GM21529 (cell line): ENCODE results near the gene ANKLE1.

Experiments
- ATAC-seq: cut with Tn5 transposase; IDR thresholded peaks from one replicate; pipeline ENCODE4 v1.9.1; 2021; ENCODE audit not compliant: unreplicated experiment

Gene ANKLE1

GRCh38 chr19:17305517-17306284 lies 24.0 kb downstream of the ANKLE1 start, which contains the start of gene MRPL34:
TSS of gene MRPL34 (plus strand) at chr19:17305872. CDS start at chr19:17305893, 21 bp downstream.
- peak; percentile 65 for ATAC-seq

GRCh38 chr19:17306285-17306714 lies 24.6 kb downstream of the ANKLE1 start:
- no peak for ATAC-seq

GRCh38 chr19:17307876-17308377 lies 26.2 kb downstream of the ANKLE1 start:
- no peak for ATAC-seq

GRCh38 chr19:17309198-17309964 lies 27.7 kb downstream of the ANKLE1 start, which contains the start of gene DDA1:
TSS of gene DDA1 (plus strand) at chr19:17309563. CDS start at chr19:17309655, 92 bp downstream.
- ATAC-seq, result peak; percentile 61

DNA sequence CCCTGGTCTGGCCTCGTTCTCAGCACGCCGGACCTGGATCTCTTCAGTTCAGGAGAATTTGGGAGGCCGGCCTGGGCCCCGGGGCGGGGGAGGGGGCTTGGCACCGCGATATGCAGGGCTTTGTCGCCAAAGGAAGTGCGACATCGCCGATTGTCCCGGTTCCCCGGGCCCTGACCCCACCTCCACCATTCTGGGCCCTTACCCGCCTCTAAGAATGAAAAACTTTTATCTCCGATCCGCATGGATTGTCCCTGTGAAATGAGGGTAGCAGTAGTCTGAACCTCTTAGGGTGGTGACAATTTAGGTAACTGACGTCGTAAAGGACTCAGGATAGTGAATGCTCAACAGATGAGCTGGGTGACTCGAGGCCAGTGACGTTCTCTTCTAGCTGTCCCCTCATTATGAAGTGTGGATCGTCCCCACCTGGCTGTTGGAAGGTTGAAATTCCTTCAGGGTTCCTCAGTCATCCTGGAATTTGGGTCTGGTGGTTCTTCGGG lies 28.3 kb downstream of the ANKLE1 start:
- no peak for ATAC-seq

- no peak for ATAC-seq
Measured at GRCh38 chr19:17311455-17312188, 29.9 kb downstream of the ANKLE1 start.

- no peak for ATAC-seq
Measured at GRCh38 chr19:17312189-17313113, 30.8 kb downstream of the ANKLE1 start.

DNA sequence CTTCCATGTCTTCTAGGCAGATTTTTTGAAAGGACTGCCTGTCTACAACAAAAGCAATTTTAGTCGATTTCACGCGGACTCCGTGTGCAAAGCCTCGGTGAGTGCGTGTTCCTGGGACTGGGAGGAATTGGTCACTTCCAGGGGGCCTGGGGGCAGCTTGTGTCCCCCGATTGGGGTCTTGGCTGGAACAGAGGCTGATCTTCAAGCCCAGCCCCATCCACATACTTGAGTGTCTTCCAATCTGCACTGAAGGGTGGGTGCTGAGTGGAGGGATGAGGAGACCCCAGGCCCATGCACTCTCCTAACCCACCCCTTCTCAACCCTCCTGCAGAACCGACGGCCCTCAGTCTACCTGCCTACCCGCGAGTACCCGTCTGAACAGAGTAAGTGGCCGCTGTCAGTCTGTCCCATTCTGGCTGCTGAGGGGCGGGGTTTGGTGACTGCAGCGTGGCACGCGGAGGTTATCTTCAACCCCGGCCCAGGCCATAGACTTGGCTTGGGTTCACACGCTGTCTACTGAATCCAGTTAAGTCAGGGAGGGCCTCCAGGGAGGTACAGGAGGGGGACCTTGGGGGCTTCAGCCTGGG lies 32.4 kb downstream of the ANKLE1 start:
- ATAC-seq, result no peak

GRCh38 chr19:17318966-17319365 lies 37.3 kb downstream of the ANKLE1 start:
- ATAC-seq, result no peak

DNA sequence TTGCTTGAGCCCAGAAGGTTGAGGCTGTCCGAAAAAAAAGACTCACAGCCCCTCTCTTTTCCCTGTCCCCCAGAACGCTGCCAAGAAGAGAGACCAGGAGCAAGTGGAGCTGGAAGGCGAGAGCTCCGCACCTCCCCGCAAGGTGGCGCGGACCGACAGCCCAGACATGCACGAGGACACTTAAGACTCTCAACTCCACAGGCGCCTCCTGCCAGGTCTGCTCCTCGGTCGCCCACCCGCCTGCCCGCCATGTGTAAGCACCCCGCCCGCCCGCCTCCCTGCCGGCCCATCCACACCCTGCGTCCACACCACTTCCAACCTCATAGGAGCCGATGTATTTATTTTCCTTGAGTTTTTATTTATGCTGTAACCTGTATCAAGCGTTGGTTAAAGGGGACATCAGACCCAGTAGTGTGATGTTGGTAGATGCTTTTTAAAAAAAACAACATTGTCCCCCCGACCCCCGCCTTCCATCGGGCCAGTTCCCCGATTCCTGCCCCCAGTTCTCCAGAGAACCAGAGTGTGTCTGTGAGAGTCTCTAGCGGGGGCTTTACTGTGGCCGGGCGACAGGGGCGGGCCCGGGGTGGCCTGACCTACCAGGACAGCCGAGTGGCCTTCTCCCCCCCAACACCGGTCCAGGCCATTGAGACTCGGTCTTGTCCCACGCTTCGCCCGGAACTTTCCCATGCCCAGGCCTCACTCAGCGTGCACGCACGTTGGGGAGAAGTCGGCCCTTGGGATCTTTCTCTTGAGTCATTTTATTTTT lies 38.0 kb downstream of the ANKLE1 start:
- no peak for ATAC-seq

DNA sequence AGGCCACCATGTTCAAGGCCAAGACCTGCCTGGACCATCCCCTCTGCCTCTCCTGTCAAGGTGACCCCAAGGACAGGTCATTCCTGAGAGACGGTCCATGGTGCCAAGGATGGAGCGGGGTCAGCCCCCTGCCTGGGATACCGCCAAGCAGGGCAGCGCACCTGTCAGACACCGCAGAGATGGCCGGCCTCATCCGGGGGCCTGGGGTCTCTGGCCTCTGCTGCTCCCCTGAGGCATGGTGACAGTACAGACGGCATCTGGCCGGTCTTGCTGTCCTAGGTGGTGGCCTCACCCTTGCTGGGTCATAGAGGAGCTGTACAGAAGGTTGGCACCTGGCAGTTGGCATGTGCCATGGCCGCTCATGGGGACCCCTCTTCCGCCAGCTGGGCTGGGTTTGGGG lies 38.7 kb downstream of the ANKLE1 start:
- ATAC-seq, result no peak

- ATAC-seq, result no peak
Measured at GRCh38 chr19:17321655-17322489, 40.2 kb downstream of the ANKLE1 start.

- no peak for ATAC-seq
Measured at GRCh38 chr19:17322854-17323253, 41.2 kb downstream of the ANKLE1 start.

DNA sequence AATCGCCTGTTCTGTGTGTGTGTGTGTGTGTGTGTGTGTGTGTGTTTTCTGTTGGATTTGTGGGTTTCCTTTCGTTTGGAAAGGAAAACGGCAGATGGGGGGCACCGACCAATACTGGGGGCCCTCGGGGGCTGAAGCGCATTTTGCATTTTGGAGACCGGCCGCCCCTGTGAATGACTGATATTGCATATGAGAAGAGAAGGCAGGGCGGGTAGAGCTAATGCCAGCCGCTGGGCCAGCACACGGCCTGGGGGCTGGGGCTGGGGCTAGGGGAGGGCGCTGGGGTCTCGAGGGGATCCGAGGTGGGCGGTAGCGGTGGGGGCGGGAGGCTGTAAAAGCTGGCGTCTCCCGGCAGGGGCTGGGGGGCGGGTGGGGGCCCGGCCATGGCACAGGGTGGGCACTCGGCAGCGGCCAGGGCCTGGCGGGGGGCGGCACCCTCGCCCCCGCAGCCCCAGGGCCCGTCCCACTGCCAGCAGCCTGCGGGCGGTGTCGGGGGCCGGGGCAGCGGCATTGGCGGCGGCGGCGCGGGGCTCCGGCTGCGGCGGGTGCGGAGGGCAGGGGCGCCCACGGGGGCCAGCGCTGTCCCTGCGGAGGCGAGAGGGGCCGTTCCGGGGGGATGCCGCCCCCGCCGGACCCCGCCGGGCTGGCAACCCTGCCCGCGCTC lies 41.7 kb downstream of the ANKLE1 start:
- no peak for ATAC-seq

GRCh38 chr19:17323964-17324332 lies 42.2 kb downstream of the ANKLE1 start:
- no peak for ATAC-seq

- no peak for ATAC-seq
Measured at GRCh38 chr19:17324357-17325114, 42.8 kb downstream of the ANKLE1 start.

GRCh38 chr19:17325133-17325532 lies 43.4 kb downstream of the ANKLE1 start:
- ATAC-seq, result no peak
